MM.1S (cell line): ENCODE results near the gene DUSP9.

ENCODE experiments used
- DNase-seq: peaks from one replicate; pipeline ENCODE4 v3.0.0-alpha.2; 2015
- H2AFZ ChIP-seq: fragments of 300-600 bp; sonication (generic); 2 replicates; pipeline ENCODE4 v1.6.0; 2016; ENCODE audit warnings: antibody characterized with exemption, low read length
- H3F3A ChIP-seq: fragments of 300-600 bp; sonication (generic); 2 replicates; pipeline ENCODE4 v1.6.1; 2016; ENCODE audit warnings: mild to moderate bottlenecking, antibody characterized with exemption, low read length, moderate library complexity, mixed read lengths; ENCODE audit not compliant: insufficient read depth
- H3K27ac ChIP-seq: fragments of 300-600 bp; sonication (generic); 2 replicates; pipeline ENCODE4 v1.5.1; 2016; ENCODE audit warnings: mild to moderate bottlenecking, low read length
- H3K27me3 ChIP-seq: fragments of 300-600 bp; sonication (generic); replicated peaks from 2 replicates; pipeline ENCODE4 v1.6.0; 2016; ENCODE audit warnings: low read length; ENCODE audit not compliant: insufficient read depth
- H3K36me3 ChIP-seq: fragments of 300-600 bp; sonication (generic); replicated peaks from 2 replicates; pipeline ENCODE4 v1.6.1; 2016; ENCODE audit warnings: mild to moderate bottlenecking, low read length, mixed read lengths; ENCODE audit not compliant: insufficient read depth
- H3K4me1 ChIP-seq: fragments of 300-600 bp; sonication (generic); 2 replicates; pipeline ENCODE4 v1.6.1; 2016; ENCODE audit warnings: low read length, mixed read lengths
- H3K4me2 ChIP-seq: fragments of 300-600 bp; sonication (generic); 2 replicates; pipeline ENCODE4 v1.6.0; 2016; ENCODE audit warnings: low read depth, low read length
- H3K4me3 ChIP-seq: fragments of 300-600 bp; sonication (generic); 2 replicates; pipeline ENCODE4 v1.5.1; 2016; ENCODE audit warnings: low read length, mixed read lengths
- H3K79me2 ChIP-seq: fragments of 300-600 bp; sonication (generic); 2 replicates; pipeline ENCODE4 v1.6.1; 2016; ENCODE audit warnings: mixed run types, low read length, mixed read lengths
- H3K9ac ChIP-seq: fragments of 300-600 bp; sonication (generic); 2 replicates; pipeline ENCODE4 v1.6.1; 2016; ENCODE audit warnings: low read length, mixed read lengths
- H3K9me2 ChIP-seq: fragments of 300-600 bp; sonication (generic); replicated peaks from 2 replicates; pipeline ENCODE4 v1.6.1; 2016; ENCODE audit warnings: mild to moderate bottlenecking, low read length, mixed read lengths; ENCODE audit not compliant: insufficient read depth
- H3K9me3 ChIP-seq: fragments of 300-600 bp; sonication (generic); replicated peaks from 2 replicates; pipeline ENCODE4 v1.6.1; 2016; ENCODE audit warnings: mild to moderate bottlenecking, low read length, mixed read lengths; ENCODE audit not compliant: insufficient read depth
- H4K20me1 ChIP-seq: fragments of 300-600 bp; sonication (generic); 2 replicates; pipeline ENCODE4 v1.6.1; 2016; ENCODE audit warnings: mild to moderate bottlenecking, low read length, moderate library complexity, mixed read lengths; ENCODE audit not compliant: insufficient read depth
- EZH2 ChIP-seq: fragments of 300-600 bp; sonication (generic); optimal IDR thresholded peaks from 2 replicates; pipeline ENCODE3; 2017; ENCODE audit warnings: low read depth, mild to moderate bottlenecking, antibody characterized with exemption, low read length, mixed read lengths
- EZH2phosphoT487 ChIP-seq: fragments of 300-600 bp; sonication (generic); IDR thresholded peaks from 2 replicates; pipeline ENCODE4 v1.6.1; 2018; ENCODE audit warnings: antibody characterized with exemption, low read length
- TF ChIP-seq, protein P1 (sequence below): fragments of 300-600 bp; sonication (generic); IDR thresholded peaks from 2 replicates; pipeline ENCODE4 v1.5.1; 2016; ENCODE audit warnings: antibody characterized with exemption, low read length, mixed read lengths

DUSP9 gene

DNA sequence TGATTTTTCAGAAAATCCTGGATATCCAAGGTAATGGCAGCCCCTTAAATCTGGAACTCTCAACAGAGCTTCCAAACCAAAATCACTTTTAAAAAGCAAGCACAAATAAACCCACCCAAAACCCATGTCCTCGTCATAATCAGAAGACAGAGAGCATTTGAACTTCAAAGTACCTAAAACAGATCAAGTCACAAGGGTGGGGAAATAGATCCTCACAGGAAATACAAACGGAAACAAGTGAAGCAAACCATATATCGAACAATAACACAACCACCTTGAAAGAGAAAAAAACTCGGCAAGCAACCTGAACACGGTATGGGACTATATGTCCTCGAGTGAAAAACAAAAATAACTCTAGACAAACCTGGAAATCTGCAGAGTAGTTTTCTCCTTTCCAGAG lies 32.2 kb upstream of the DUSP9 start:
- Histone ChIP-seq H3K4me3 (no peak overlapping the region), H3K9me2 (no peaks in the 10 kb centered on the region), H4K20me1 (no peaks in the 10 kb centered on the region), H3K36me3 (no peaks in the 10 kb centered on the region), H2AFZ (no peak overlapping the region), H3F3A (no peaks in the 10 kb centered on the region), H3K27me3 (peaks cover 65% of the 10 kb centered on the region), H3K4me2 (no peak overlapping the region), H3K9ac (no peak overlapping the region), H3K4me1 (no peaks in the 10 kb centered on the region), H3K79me2 (no peaks in the 10 kb centered on the region), H3K9me3 (no peaks in the 10 kb centered on the region), H3K27ac (no peak overlapping the region)
- no peak for TF ChIP-seq EZH2
- TF ChIP-seq, protein P1, sequence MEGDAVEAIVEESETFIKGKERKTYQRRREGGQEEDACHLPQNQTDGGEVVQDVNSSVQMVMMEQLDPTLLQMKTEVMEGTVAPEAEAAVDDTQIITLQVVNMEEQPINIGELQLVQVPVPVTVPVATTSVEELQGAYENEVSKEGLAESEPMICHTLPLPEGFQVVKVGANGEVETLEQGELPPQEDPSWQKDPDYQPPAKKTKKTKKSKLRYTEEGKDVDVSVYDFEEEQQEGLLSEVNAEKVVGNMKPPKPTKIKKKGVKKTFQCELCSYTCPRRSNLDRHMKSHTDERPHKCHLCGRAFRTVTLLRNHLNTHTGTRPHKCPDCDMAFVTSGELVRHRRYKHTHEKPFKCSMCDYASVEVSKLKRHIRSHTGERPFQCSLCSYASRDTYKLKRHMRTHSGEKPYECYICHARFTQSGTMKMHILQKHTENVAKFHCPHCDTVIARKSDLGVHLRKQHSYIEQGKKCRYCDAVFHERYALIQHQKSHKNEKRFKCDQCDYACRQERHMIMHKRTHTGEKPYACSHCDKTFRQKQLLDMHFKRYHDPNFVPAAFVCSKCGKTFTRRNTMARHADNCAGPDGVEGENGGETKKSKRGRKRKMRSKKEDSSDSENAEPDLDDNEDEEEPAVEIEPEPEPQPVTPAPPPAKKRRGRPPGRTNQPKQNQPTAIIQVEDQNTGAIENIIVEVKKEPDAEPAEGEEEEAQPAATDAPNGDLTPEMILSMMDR = no peak
- no peak for TF ChIP-seq EZH2phosphoT487
- DNase-seq = no peak

DNA sequence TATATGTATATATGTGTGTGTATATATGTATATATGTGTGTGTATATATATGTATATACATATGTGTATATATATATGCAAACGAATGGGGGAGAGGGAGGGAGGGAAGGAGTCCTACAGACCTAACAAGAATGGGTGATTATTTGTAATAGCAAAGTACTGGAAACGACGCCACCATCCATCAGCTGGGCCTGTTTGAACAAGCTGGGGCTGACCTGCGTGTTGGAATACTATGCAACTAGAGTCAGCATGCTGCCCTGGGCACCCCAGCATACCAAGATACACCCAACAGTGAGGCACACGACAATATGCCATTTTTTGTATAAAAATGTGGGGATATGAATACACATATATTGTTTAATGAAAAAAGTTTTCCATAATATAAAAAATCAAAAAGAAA lies 26.4 kb upstream of the DUSP9 start:
- H3K27me3 ChIP-seq = peaks cover 62% of the 10 kb centered on the region
- no peaks in the 10 kb centered on the region for H3K9me3 ChIP-seq
- no peak for DNase-seq
- H3K79me2 ChIP-seq = no peaks in the 10 kb centered on the region
- H3K4me3 ChIP-seq = no peak overlapping the region
- no peak overlapping the region for H3K27ac ChIP-seq
- TF ChIP-seq EZH2phosphoT487 (no peak), EZH2 (no peak)
- TF ChIP-seq, protein P1 = no peak
- H2AFZ ChIP-seq = no peak overlapping the region
- no peak overlapping the region for H3K4me2 ChIP-seq
- H3K9me2 ChIP-seq = no peaks in the 10 kb centered on the region
- H3K36me3 ChIP-seq = no peaks in the 10 kb centered on the region
- no peaks in the 10 kb centered on the region for H3F3A ChIP-seq
- no peaks in the 10 kb centered on the region for H3K4me1 ChIP-seq
- no peaks in the 10 kb centered on the region for H4K20me1 ChIP-seq
- no peak overlapping the region for H3K9ac ChIP-seq

DNA sequence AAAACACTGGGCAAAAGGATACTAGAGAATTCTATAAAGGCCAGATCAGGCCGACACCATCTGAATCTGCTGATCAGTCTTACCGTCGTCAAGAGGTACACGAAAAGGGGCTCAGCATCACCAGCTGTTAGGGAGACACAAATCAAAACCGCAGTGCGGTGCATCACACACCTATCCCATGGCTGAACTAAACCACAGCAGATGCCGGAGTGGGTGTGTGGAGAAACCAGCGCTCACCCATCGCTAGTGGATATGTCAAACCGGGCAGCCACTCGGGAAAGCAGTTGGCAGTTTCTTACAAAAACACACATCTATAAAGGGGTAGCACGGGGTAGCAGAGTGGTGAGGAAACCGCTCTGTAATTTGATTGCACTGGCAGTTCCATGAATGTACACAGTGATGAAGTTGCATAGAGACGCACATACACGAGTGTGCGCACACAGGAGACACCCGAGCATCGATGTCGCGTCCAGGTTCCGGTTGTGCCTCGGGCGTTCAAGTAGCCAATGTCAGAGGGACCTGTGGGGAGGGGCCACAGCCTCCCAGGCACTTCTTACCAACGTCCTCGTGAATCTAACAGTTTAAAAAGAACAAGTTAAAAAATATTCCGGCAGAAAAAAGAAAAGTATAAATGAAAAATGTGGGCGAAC lies 24.9 kb upstream of the DUSP9 start:
- no peaks in the 10 kb centered on the region for H3K4me1 ChIP-seq

More for the DNA sequence above, 24.9 kb upstream of the DUSP9 start:
- peaks cover 60% of the 10 kb centered on the region for H3K27me3 ChIP-seq
- no peak overlapping the region for H2AFZ ChIP-seq
- no peaks in the 10 kb centered on the region for H3K36me3 ChIP-seq
- H3K79me2 ChIP-seq = no peaks in the 10 kb centered on the region
- no peak overlapping the region for H3K27ac ChIP-seq
- no peak overlapping the region for H3K4me2 ChIP-seq
- no peaks in the 10 kb centered on the region for H3K9me2 ChIP-seq
- no peak overlapping the region for H3K4me3 ChIP-seq
- no peak overlapping the region for H3K9ac ChIP-seq
- no peaks in the 10 kb centered on the region for H4K20me1 ChIP-seq
- H3F3A ChIP-seq = no peaks in the 10 kb centered on the region
- DNase-seq = no peak
- TF ChIP-seq EZH2phosphoT487 (no peak), EZH2 (no peak)
- TF ChIP-seq, protein P1 = no peak
- no peaks in the 10 kb centered on the region for H3K9me3 ChIP-seq
